Fibroblast of skin of right biceps (primary cell): ENCODE results near the gene ATP6V1E1.

Experiments
- DNase-seq: peaks from one replicate; pipeline ENCODE4 v3.0.0-alpha.2; 2013

The ATP6V1E1 gene

DNA sequence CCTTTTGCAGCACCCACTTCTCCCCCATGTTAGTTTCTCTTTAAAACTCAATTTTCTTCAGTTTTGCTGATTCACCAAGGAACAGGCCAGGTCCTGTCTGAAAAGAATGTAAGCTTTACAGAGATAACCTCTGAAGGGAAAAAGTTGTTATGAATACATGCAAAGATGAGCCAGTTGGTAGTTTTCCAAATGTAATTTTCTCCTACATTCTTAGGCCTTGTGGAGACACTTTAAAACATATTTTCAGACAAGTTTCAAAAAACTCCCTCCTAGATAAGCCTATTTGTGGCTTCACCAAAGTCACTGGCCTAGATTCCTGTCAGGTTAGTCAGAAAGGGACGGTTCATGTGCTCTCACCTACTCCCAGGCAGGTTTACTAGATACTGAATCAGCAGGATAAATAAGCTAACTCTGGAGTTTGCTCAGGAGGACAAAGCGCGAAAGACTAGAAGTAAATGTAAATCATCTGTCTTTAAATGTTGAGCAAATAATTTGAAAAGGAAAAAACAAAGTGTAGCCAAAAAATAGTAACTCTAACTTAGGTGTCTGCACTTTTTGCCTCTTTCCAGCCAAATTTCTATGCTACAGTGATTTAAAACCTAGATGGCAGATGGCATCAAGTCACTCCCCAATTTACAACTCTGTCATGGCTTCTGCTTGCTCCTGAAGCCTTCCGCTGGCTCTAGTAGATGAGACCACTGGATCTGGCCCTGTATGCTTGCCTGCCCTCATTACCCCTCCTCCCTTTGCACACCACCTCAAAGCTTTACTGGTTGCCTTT lies 4.9 kb upstream of the ATP6V1E1 start:
- peak; percentile 88 for DNase-seq

DNA sequence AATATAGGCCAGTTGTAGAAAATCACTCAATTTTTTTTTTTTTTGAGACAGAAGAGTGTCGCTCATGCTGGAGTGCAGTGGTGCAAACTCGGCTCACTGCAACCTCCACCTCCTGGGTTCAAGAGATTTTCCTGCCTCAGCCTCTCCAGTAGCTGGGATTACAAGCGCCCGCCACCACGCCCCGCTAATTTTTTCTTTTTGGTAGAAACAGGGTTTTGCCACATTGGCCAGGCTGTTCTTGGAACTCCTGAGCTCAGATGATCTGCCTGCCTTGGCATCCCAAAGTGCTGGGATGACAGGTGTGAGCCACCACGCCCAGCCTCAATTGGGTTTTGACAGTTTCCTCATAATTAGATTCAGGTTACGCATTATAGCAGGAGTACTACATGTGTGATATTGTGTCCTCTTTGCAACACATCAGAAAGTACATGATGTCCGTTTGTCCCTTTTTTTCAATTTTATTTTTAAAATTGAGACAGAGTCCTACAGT lies 2.6 kb upstream of the ATP6V1E1 start:
- no peak for DNase-seq

DNA sequence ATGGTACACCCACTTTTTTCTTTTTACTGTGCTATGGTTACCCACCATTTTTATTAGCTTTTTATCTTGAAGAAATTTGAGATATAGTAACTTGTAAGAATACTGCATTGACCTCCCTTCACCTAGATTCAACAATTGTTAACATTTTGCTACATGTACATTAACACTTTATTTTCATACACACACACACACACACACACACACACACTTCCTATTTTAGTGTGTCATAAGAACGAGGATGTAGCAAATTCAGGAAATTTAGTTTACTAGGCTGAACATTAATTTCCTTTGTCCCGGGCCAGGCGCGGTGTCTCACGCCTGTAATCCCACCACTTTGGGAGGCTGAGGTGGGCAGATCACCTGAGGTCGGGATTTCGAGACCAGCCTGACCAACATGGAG lies 1.1 kb upstream of the ATP6V1E1 start:
- DNase-seq, result no peak

DNA sequence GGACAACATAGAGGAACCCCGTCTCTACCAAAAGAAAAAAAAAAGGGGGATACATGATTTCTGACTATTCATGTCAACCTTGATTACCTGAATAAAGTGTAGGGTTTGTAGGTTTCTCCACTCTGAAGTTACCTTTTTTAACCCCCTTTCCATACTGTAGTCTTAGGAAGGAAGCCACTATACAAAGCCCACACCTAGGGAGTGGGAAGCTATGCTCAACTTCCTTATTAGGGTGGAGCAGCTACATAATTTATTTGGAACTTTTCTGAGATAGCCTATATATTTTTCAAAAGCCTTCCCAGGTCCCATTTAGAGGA lies 582 bp upstream of the ATP6V1E1 start:
- no peak for DNase-seq

DNA sequence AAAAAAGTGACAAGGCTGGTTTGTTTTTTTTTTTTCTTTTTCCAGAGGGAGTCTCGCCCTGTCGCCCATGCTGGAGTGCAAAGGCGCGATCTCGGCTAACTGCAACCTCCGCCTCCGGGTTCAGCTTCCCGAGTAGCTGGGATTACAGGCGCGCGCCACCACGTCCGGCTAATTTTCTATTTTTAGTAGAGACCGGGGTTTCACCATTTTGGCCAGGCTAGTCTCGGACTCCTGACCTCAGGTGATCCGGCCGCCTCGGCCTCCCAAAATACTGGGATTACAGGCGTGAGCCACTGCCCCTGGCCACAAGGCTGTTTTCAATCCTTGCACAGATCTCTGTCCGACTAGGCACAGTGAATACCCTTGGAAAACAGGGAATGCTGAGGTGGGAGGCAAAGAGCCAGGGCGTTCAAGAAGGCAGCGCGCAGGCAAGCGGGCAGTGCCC lies 566 bp downstream of the ATP6V1E1 start:
- no peak for DNase-seq

DNA sequence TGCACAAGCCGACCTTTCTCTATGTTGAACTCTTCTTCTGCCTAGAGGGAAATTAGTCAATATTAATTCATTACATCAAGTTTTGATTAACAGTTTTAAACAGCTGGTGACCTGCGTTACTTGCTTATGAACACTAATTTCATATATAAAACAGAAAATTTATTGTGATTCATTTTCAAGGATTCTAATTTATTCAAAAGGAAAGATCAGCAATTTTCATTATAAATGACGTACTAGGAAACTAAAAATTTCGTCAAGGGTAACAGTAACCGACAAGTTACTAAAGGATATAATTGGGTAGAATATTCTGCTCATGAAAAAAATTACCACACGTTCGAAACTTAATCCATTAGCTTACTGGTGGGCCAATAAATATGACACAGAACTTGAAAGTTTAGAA lies 15.3 kb downstream of the ATP6V1E1 start:
- DNase-seq, result no peak

DNA sequence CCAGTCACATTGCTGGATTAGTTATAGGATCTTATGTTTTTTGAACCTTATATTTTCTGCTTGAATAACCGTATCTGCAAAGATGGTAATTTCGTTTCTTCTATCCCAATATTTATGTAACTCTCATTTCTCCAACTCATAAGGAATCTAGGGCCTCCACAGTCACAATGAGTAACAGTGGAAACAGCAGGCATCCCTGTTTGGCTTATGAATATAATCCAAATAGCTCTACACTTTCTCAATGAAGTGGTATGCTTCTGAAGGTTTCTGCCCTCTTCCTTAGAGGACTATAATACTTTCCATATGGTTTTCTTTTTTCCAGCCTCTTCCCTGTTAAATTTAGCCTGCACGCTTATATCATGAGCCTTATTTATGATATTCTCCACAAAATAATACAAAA lies 16.5 kb downstream of the ATP6V1E1 start:
- no peak for DNase-seq

DNA sequence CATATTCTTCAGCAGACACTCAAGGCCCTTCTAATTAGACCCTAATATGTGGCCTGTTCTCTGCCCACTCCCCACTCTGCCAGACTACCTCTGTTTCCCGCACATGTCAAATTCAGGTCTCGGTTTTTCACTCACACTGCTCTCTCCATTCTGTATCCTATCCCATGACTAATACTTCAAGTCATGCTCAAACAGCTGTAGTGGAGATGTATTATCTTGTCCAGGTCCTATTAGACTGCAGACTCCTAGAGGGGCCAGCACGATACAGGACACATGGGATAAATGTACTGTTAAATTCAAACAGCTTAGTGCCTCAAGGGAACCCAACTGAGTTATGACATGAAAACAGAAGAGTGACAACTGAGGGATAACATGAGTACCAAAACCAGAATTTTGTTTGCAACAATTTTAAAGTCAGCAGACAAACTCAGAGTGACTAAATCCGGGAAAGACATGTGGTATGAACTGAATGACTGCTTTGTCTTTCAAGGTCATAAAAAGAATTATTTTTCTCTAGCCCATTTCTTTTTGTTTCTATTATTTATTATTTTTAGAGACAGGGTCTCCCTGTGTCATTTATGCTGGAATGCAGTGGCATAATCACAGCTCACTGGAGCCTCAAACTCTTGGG lies 20.5 kb downstream of the ATP6V1E1 start:
- no peak for DNase-seq

DNA sequence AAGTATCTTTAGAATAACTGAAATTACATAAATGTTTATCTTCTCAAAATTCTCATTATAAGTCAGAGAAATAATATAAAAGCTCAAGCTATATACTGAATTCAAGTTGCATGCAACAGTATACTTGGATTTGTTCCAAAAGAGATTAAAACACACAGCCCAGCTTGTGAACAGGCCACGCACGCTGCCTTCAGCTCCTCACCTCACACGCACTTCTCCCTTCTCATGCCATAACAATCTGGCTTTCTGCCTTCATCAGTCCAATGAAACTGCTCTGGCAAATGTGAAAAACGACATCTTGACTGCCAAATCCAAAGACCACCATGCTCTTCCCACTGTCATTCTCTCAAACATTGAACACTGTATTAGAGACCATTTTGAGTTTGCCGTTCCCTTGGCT lies 22.1 kb downstream of the ATP6V1E1 start:
- DNase-seq, result peak; percentile 30

DNA sequence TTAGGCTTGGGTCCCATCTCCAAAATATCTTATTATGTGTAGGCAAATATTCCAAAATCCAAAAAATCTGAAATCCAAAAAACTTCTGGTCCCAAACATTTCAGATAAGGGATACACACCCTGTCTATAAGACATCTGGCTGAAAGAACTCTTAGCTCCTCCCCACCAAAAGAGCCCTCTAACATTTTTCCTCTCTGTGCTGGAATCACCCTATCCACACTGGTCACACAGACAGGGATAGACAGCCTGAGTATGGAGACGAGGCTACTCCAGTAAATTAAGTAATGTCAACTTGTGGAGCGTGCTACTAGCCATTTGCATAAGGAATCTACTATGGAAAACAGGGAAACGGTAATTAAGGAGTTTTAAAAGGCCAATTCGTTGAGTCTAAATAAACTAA lies 24.9 kb downstream of the ATP6V1E1 start:
- DNase-seq, result no peak

DNA sequence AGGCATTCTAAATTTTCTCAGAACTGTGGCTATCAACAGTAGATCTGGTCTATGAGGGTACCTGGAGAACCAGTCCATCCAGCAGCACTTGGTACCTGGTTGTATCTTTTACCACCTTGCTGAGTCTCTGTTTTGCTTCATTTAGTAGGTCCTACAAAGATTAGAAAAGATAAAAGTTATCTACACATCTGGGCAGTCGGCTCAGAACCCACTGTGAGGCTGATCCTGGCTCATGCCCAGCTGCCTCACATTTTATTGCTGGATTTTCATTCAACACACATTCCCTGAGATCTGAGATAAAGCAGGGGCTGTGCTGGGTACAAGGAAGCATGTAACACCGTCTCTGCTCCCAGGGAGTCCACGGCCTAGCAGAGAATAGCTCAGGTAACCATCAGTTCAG lies 27.5 kb downstream of the ATP6V1E1 start:
- no peak for DNase-seq

DNA sequence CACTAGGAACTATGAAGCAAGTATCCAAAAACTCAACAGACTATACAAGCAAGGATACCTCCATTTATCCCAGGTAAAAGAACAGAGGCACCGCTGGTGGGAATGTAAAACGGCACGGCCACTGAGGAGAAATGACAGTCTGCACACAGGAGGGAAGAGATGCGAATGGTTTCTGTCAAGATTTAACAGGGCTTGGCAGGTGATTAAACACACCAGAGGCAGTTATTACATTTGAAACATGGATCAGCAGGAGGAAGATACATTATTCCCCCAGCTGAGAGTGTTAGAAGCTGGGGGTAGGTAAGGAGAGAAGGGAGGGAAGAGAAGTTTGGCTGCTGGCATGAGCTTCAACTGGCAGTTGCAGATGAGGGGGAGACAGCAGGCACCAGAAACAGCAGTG lies 30.2 kb downstream of the ATP6V1E1 start:
- no peak for DNase-seq

DNA sequence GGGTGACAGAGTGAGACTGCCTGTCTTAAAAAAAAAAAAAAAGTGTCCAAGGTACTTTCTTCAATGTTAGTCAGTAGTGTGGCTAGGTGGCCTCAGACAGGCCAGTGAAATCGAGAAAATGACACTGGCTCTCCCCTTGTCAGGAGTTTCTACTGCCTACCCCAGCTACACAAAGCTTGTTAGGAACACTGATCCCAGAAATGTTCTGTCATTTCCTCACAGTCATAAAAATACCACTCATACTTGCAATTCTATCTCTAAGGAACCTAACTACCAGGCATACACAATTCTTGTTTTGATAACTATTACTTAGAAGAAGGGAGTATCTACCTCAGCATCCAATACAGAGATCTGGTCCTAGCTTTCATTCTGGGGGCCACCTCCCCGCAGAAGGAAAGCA lies 31.3 kb downstream of the ATP6V1E1 start:
- peak; percentile 26 for DNase-seq

DNA sequence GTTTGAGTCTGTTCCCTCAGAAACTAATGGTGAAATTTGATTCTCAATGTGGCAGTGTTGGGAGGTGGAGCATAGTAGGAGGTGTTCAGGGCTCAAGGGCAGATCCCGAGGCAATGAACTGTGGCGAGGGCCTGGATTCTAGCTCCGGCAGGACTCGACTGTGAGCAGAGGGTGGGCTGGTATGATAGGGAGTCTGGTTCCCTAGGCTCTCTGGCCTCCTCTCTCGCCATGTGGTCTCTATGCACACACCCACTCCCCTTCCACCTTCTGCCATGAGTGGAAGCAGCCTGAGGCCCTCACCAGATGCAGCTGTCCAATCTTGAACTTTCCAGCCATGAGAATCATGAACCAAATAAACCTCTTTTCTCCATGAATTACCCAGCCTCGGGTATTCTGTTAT lies 32.3 kb downstream of the ATP6V1E1 start:
- DNase-seq, result no peak

DNA sequence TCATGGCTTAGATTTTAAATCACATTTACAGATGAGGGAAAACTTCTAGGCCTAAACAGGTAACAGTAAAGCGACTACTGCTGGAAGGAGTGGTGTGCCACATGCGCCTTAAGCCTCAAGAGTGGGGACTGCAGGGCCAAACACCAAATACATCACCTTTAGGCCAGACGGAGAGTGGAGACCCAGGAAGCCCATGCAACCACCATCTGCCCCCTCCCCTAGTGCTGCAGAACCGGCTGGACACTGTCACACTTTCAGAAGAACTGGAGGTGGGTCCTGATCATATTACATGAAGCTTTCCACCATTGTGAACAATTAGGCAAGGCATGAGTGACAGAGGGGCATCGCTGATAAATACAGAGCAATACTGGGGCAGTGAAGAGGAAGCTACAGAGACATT lies 36.3 kb downstream of the ATP6V1E1 start:
- no peak for DNase-seq

DNA sequence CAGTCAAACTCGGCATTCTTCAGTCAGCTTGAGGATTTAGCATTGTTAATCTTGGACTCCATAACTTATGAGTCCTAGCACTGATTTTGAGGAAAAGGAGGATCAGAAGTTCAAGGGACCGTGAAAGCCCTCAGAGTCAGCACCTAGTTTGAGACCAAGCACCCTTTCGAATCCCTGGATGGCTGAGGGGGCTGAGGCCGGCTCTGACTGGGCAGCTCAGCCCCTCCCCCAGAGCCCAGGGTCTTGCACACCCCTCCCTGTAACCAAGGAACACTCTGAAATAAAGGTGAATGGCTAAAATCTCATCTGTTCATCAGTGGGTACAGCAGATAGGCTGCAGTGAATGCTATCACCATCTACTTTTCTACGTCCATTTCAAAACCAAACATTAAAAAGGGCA lies 38.0 kb downstream of the ATP6V1E1 start:
- DNase-seq, result no peak

DNA sequence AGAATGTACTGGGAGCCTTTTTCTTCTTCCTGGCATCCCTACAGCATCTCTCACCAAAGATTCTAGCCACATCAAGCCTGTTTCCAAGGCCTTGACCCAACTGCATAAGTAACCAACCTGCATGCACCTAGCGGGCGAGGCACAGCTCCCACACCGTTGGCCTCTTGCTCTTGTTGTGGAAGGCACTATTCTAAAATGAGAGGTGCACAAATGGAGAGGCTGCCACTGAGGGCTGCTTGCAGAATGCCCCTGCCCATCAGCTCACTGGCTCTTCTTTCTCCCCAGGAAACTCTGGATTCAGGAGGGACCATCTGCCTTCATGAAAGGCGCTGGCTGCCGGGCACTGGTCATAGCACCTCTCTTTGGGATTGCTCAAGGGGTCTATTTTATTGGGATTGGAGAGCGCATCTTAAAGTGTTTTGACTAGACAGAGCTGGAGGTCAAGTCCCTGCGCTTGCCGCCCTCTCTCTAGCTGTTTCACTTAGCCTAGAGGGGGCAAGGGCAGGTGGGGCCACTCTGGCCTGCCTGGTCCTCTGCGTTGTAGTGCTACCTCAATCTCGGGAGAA lies 38.7 kb downstream of the ATP6V1E1 start:
- no peak for DNase-seq

DNA sequence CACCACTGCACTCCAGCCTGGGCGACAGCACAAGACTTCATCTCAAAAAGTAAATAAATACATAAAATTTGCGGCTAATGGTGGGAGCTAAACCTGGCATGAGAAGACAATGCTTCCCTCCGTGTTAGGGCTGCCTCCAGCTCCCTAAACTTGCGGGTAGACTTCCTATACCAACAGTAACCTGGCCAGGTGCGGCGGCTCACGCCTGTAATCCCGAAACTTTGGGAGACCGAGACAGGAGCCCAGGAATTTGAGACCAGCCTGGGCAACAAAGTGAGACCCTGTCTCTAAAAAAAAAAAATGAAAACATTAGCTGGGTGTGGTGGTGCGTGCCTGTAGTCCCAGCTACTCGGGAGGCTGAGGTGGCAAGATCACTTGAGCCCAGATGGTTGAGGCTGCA lies 39.9 kb downstream of the ATP6V1E1 start:
- DNase-seq, result no peak

DNA sequence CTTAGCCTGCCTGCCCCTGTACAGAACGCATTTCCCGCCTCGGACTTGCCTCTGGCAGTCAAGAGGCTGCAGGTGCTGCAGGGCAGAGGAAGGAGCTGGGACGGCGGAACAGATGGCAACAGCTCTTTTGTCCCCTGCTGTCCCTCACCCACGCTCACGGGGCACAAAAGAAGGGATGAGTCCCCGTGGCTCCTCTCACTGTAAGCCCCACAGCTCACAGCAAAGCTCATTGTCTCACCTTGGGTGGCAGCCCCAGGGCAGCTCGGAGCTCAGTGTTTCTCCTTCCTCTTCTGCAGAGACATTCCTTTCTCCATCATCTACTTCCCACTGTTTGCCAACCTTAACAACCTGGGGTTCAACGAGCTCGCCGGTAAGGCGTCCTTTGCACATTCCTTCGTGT lies 40.9 kb downstream of the ATP6V1E1 start:
- no peak for DNase-seq

DNA sequence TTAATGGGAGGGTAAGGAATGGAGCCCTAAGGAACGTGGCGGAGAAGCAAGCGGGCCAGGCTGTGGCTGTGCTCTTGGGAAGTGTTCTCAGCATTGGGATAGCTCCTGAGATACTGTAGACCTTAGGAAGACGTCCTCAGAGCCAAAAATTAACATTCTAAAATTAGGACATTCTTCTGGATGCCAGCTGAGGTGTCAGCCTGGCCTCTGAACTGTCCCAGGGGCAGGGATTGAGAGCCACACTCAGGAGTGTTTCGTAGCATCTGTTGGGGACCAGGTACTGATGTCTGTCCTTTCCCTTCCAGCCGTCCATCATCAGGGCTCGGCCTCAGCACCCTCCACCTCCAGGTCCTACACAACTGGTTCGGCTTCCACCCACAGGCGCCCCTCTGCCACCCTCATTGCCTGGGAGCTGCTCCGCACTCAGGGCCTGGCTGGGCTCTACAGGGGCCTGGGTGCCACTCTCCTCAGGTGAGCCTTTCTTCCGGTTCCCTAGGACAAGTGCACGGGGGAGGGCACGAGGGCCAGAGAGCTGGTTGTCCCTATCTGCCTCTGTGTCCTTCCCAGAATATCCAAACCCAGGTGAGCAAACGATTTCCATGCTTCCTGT lies 41.6 kb downstream of the ATP6V1E1 start:
- DNase-seq, result no peak

DNA sequence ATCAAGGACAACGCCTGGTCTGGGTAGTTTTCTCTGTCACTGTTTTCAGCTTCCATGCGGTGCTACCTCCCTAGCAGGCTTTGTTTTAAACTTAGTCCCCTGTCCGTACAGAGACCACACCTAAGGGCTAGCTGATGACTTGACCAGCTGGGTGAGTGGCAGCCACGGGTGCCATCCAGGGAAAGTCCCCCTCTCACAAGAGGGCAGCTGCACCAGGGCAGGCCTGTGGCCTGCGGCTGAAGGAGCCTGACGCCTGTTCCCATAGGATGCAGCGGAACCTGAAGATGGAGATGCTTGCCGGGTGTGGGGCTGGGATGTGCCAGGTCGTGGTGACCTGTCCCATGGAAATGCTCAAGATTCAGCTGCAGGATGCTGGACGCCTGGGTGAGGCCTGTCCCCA lies 45.4 kb downstream of the ATP6V1E1 start:
- DNase-seq, result no peak

DNA sequence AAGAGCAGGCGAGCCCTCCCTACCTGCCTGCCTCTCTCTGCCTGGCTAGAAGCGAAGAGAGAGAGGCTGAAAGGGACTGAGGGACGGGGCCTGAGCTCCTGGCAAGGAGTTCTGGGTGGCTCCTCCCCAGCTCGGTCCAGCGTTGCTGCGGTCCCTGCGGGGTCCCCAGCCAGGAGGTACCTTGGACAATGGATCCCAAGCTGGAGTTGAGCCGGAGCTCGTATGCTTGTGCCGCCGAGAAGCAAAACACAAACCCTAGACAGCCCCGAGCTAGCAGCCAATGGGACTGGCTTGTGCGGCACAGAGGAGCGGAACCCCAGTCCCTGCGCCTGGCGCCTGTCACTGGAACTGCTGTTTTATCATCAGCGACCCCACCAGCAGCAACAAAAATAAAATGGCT lies 46.9 kb downstream of the ATP6V1E1 start:
- no peak for DNase-seq

DNA sequence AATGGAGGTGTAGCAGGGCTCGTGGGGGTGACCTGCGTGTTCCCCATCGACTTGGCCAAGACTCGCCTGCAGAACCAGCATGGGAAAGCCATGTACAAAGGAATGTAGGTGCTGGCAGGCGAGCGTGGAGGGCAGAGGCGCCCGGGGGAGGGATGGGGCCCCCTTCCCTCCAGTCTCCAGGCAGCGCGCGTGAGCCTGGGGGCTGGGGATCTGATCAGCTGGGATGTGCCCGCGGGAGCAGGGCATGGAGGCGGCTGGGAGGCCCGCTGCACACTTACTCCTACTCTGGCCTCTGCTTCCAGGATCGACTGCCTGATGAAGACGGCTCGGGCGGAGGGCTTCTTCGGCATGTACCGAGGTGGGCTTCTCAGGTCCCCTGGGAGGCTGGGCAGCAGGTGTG lies 47.5 kb downstream of the ATP6V1E1 start:
- no peak for DNase-seq

DNA sequence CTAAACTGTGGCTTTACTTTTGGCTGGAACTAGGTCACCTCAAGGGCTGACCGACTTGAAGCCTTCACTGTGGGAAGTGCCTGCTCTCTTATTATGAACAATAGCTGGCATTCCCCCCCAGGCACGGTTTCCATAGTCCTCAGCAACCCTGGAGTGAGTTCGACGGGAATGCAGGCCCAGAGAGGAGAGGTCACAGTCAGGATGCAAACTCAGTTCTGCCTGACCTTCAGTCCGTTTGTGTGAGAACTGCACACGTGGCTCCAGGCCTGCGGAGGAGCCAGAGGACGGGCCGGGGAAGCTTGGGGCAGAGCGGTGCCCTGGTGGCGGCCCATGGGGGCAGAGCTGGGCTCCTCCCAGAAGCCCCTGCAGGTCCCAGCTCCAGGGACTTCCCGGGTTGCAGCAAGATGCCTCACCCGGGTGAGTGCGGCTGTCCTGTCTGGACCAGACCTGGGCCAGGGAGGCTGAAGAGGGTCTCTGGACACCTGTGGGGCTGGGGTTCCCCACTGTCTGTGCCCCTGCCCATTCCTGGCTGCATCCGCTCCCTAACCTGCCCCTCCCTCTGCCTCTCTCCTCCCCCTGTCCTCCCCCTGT lies 48.0 kb downstream of the ATP6V1E1 start:
- no peak for DNase-seq
